Stimulated activated CD4-positive, alpha-beta T cell treated with anti-CD3 and anti-CD28 coated beads, Interleukin-4, amount 100 ng/mL, for 48 hours (primary cell): ENCODE measurements around the gene OR1L4.

ENCODE experiments used
- DNase-seq, 2 donors: peaks; one replicate each; pipeline ENCODE4 v3.0.0-alpha.2; 2020; ENCODE audit warnings: low read depth in 2 of 2

Gene OR1L4, protein sequence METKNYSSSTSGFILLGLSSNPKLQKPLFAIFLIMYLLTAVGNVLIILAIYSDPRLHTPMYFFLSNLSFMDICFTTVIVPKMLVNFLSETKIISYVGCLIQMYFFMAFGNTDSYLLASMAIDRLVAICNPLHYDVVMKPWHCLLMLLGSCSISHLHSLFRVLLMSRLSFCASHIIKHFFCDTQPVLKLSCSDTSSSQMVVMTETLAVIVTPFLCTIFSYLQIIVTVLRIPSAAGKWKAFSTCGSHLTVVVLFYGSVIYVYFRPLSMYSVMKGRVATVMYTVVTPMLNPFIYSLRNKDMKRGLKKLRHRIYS

DNA sequence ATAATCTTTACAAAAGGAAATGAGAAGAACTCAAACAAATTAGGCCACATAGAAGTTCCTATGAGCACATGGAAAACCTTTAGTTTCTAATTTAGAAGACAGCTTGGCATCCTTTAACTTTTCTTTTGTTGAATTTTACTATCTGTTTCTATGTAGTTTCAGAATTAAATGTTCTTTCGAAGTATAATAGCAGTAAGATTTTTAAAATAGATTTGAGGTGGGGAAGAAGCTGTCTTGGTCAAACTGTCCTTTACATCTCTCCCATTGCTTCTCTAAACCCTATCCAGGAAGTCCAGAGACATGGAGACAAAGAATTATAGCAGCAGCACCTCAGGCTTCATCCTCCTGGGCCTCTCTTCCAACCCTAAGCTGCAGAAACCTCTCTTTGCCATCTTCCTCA, at the start of gene OR1L4:
Gene OR1L4, plus strand, starts transcription at position 301 of the 400 bp plus-strand sequence. Its CDS starts 0 bp downstream, at position 301.
- DNase-seq, result no peak

DNA sequence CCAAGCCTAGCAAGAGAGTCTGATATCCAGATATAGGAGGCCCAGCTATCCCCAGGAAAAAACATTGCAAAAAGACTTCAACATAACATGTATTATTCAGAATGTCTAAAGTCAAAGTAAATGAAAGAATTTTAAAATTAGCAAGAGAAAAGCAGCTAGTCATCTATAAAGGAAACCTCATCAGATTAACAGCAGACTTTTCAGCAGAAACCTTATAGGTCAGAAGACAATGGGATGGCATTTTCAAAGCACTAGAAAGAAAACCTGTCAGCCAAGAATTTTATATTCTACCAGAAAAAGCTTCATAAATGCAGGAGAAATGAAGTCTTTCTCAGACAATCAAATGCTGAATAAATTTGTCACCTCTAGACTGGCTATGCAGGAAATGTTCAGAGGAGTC, 38.9 kb upstream of the OR1L4 start:
- DNase-seq, result no peak

DNA sequence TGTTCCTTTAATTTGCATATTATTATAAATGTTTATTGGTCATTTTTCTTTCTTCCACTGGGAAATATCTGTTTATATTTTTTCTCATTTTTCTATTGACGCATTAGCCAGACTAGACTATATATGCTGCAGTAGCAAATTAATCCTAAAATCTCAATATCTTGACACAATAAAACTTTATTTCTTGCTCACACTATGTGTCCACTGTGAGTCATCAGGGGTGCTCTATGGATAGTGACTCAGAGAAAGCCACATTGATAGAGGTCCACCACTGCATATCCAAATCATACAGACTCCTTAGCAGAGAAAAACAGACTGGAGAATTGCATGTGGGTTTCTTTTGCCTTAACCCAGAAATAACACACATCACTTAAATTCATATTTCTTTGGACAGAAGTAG, 28.1 kb upstream of the OR1L4 start:
- no peak for DNase-seq

DNA sequence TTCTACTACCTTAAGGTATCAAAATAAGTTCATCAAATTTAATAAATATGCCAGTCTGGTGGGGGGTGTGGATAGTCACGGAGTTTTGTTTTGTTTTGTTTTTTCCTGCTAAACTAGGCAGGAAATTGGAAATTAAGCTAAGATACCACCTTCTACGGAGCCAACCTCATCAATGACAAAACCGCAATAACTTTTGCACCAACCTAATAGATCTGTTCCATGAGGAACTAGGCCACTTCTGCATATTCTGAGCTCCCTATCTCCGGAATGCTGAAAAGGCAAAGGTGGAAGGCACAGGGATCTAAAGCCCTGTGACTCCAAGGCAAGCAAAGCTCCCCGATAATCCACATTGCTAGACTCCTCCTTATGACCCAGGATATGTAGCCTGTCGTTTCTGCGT, 5.8 kb upstream of the OR1L4 start:
- DNase-seq, result no peak

DNA sequence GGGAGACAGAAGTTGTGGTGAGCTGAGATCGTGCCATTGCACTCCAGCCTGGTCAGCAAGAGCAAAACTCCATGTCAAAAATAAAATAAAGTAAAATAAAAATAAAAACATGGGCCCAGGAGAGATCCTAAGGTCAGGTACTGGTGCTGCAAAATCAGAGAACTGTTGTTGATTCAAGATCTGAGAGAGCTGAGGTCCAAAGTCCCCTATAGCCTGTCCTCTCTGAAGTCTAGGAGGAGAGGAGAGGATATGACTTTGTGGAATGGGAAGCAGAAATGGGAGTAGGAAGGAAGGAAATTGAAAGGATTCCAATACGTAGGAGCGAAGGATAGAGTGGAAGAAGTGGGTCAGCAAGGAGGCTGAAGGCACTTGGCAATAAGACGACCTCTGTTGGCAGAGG, 4.6 kb upstream of the OR1L4 start:
- DNase-seq, result no peak

DNA sequence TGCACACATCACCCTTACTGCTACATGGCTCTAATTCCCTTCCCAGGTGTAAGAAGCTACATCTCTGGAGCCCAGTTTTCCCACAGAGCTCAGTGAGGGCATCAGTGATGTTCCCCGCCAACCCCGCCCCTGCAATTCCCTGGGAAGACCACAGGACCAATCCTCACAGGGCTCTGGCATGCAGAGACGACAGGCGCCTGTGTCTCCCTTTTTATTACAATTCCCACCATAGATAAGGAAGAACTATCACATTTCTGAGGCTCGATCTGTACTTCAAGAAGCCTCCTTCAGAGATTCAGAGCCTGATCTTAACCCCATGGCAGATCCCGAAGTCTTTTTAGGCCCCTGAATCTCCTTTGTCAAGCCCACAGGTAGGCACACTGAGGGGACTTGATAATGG, 18.2 kb downstream of the OR1L4 start, which contains the start of gene OR1L6:
Gene OR1L6, plus strand, starts transcription at position 301 of the 400 bp plus-strand sequence. CDS start 7,545 bp downstream, outside the sequence.
- DNase-seq, result no peak

DNA sequence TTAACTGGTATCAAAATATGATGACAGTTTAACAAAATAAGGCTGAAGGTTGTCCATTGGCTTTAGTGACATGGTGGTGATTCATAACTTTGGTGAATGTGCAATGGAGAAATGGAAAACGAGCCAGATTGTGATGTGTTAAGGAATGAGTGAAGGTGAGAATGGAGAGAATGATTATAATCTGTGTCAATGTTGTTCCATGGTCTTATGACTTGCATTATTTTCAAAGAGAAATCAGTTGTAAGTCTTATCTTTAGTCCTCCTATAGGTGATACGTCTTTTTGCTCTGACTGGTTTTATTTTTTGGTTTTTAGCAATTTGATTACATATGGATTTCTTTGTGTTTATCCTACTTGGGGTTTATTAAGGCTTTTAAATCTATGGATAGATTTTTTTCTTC, 31.0 kb downstream of the OR1L4 start:
- DNase-seq, result no peak

DNA sequence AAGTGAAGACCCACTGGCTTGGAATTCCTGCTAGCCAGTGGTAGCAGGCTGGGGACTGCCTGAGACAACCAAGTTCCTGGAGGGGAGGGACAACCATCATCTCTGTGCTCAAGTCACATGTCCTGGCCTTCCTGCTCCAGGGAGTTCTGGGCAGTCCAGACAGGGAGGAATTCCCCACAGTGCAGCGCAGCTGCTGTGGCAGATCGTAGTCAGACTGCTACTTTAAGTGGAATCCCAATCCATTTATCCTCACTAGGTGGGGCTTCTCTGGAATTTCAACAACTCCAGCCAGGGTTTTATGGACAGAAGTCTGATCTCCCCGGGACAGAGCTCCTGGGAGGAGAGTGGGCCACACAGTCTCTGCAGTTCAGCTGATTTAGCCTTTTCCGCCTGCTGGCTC, 44.0 kb downstream of the OR1L4 start:
- DNase-seq, result no peak
